Fibroblast of skin of right biceps (primary cell): ENCODE results near the gene ANKFY1.
"Not testable (repeated sequence)": the region's sequence is repeated elsewhere in the genome, so short reads cannot be mapped to it uniquely, and the experiment has no call there.

Experiments
- DNase-seq: peaks from one replicate; pipeline ENCODE4 v3.0.0-alpha.2; 2013

Gene ANKFY1

DNA sequence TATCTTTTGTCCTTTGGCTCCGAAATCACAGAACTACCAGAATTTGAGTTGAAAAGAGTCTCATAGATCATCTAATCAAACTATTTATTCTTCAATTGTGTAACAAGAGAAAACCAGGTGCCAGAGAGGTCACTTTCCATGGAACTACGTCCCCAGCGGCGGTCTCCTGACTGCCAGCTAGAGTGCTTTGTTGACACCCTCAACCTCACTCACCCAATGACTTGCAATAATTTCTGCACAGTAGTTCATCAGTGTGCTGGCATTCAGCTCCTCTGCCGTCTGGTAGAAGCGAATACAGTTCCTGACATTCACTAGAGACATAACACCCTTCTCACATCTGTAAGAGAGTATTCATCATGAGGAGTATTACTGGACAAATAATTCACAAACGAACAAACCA lies 54.2 kb downstream of the ANKFY1 start:
- no peak for DNase-seq

DNA sequence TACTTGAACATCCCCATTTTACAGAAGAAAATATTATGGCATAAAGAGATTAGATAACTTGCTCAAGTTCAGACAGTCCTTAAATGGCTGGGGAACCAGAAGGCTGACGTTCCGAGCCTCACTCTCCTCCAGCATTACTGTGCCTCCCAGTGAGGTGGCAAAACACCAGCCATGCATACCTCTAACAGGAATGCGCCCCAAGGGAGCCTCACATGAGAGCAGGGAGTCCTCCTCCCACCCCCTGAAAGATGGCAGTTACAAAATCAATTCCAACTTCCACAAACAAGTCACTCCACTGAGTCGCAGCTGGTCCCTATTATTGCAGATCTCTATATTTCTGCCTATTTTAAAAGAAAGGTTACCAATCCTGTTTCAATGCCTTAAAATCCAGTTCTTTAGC lies 55.5 kb downstream of the ANKFY1 start:
- DNase-seq = peak; percentile 75

DNA sequence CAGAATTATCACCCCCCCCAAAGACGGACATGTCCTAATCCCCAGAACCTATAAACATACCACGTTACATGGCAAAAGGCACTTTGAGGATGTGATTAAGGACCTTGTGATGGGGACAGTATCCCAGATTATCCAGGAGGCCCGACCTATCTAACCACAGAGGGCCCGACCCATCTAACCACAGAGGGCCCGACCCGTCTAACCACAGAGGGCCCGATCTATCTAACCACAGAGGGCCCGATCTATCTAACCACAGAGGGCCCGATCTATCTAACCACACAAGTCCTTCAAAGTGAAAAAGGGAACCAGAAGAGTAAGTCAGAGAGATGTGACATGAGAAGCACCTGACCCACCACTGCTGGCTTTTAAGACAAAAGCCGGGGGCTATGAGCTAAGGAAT lies 56.8 kb downstream of the ANKFY1 start:
- no peak for DNase-seq

DNA sequence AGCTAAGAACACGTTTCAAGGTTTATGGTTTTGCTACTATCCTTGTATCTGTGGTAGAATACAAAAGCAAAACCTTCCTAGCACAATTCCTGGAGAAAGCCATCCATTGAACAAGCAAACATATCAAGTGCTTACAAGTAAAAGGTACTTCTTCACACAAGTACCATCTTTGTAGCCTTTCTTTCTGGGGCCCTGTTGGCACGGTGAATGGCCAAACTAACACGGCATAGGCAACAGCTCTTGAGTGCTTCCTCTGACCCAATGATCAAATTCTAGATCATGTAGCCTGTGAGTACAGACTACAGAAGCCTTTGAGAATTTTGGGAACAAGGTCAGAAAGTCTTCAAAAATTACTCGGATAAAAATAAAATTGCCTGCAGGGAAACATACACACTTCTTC lies 57.9 kb downstream of the ANKFY1 start:
- DNase-seq = no peak

DNA sequence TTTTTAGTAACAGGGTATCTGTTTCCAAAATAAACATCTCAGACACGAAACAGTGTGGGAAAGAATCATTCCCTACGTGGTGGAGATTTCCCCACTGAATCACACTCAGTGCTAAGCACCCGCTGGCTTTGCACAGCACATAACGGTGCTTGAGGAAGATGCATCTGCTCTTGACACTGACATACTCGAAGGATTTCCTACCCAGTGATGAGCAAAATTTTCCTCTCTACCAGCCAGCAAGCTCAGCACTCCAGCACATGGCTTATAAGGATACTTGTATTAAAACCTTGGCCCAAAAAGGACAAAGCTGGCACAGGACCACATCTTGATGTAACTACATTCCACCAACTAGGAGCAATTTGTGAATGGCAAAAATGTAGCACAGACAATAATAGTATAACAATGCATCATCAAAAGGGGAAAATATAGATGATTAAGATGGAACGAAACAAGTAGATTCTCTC lies 59.0 kb downstream of the ANKFY1 start:
- peak; percentile 96 for DNase-seq

DNA sequence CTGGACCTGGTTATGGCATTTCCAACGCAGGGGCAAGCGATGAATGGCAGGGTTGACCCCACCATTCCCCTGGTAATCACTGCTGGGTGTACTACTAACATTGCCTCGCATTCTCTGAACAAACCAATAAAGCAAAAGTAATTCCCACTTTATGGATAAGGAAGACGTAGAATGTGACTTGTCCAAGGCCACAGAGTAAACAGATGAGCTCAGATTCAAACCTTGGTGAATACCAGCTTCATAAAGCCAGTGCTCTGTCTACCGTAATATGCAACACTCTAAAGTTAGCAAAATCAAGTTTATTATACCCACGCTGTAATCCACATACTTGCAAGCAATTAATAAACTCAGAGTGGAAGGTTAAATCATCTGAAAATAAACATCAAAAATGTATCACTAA lies 59.6 kb downstream of the ANKFY1 start:
- no peak for DNase-seq

DNA sequence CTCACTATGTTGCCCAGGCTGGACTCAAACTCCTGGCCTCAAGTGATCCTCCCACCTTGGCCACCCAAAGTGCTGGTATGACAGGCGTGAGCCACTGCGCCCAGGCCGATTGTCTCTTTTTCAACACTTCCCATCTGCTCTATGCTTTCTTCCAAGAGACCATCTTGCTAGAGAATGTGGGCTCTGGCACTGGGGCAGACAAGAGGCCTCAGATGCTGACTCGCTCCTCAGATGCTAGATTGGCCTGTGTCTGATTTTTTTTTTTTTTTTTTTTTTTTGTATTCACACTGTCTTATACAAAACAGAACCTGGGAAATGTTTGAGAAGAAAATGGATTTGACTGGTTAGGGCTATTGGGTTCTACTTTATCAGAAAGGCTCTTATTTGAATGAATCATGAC lies 62.6 kb downstream of the ANKFY1 start:
- peak; percentile 30 for DNase-seq

DNA sequence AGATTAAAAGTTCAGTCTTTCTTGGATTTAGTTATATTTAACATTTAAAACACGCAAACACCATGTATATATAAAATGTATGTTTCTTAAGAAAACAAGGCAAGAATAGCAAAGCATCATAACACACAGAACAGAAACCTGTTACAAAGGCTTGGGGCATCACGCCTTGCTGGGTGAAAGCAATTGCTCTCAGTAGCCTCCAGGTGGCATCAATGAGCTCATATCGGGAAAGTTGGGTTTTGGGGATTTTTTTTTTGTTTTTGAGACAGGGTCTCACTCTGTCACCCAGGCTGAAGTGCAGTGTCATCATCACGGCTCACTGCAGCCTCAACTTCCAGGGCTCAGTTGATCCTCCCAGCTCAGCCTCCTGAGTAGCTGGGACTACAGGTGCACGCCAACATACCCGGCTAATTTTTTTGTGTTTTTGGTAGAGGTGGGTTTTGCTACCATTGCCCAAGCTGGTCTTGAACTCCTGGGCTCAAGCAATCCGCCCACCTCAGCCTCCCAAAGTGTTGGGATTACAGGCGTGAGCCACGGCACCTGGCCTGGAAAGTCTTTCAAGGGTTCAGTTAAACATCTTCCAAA lies 63.9 kb downstream of the ANKFY1 start:
- peak; percentile 40 for DNase-seq

DNA sequence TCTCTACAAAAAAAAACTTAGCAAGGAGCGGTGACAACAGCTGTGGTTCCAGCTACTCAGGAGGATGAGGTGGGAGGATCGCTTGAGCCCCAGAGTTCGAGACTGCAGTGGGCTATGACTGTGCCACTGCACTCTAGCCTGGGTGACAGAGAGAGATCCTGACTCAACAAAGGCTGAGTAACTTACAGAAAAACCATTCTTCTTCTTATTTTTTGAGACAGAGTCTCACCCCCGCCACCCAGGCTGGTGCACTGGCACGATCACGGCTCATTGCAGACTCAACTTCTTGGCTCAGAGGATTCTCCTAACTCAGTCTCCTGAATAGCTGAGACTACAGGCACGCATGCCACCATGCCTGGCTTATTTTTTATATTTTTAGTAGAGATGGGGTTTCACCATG lies 64.8 kb downstream of the ANKFY1 start:
- DNase-seq = no peak

DNA sequence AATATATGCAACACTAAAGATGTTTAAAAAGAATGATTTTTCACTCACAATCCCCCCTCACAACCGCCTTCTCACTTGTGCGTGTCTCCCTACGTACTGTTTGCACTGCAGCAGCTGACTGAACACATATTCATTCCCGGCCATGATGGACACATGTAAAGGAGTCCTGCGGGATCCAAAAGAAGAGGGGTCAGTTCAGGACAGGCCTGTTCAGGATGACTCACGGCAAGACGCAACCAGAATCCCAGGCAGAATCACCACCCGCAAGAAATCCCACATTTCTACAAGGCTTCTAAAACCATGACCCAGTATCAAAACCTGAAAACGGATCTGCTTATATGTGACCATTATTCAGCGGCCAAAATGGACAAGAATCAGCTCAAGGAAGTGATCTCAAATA lies 68.5 kb downstream of the ANKFY1 start:
- peak; percentile 51 for DNase-seq

DNA sequence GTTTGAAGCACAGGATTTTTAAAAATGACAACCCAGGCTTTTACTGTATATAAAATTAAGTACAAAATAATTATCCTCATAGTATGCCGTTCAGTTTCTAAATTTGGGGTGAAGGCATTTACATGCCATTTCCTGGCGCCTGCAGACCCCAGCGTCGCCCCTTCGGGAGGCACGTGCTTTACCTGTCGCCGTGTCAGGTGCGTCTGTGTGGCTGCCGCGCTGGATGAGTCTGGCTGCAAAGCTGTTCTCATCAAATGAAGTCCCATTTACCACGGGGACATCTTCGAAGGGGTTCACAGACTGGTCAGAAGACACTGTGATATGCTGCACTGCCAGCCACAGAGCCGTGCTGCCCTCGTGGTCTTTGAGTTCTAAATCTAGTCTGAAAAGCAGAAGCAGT lies 69.0 kb downstream of the ANKFY1 start:
- no peak for DNase-seq

DNA sequence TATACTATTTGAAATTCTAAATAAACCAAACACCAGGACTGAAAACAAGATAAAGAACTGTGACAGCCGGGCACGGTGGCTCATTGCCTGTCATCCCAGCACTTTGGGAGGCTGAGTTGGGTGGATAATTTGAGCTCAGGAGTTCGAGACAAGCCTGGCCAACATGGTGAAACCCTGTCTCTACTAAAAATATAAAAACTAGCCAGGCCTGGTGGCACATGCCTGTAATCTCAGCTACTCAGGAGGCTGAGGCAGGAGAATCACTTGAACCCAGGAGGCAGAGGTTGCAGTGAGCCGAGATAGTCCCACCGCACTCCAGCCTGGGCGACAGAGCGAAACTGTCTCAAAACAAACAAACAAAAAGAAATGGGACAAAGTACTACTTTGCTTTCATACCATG lies 73.0 kb downstream of the ANKFY1 start:
- DNase-seq = not testable (repeated sequence)

DNA sequence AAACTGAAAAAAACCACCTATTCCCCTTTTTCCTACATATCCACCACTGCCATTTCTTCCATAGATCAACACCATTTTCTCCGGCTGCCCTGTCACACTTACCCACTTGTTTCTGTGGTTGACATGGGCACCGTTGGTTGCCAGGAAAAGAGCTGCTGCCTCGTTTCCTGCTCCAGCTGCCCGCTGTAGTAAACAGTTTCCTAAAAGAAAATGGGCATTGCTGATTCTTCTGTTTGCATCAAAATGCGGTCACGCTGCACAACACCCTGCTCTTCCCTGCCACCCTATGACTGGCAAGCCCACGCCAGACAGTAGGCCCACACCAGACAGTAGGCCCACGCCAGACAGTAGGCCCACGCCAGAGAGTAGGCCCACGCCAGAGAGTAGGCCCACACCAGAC lies 74.5 kb downstream of the ANKFY1 start:
- DNase-seq = no peak

DNA sequence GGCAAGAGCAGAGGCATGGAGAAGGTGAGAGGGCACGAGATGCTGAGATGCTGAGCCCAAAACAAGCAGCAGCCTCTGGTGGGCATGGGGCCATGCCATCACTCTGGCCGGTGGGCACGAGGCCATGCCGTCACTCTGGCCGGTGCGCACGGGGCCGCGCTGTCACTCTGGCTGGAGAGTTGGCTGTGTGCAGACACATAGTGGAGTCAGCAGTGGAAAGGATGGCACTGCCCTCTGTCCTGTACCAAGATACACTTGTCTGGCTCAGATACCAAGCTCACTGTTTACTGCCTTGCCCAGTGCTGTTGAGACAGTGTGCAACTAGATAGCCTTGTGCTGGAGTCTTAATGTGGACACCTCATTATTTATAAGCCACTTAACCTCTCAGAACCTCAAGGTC lies 75.7 kb downstream of the ANKFY1 start:
- DNase-seq = no peak

DNA sequence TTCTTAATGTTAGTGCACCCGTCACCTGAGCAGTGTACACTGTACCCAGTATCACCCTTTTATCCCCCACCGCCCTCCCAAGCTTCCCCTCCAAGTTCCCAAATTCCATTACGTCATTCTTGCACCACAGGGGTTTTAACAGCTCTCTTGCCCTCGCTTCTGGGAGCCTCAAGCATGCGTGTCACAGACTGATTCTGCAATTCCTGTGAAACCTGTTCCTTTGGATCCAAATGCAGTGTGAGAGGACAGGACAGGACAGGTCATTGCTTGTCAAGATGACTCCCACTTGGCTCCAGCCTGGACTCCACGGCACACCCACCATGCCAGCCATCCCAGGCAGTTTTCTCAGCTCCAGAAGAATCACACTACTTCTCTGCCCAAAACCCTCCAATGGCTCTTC lies 76.7 kb downstream of the ANKFY1 start:
- DNase-seq = no peak

DNA sequence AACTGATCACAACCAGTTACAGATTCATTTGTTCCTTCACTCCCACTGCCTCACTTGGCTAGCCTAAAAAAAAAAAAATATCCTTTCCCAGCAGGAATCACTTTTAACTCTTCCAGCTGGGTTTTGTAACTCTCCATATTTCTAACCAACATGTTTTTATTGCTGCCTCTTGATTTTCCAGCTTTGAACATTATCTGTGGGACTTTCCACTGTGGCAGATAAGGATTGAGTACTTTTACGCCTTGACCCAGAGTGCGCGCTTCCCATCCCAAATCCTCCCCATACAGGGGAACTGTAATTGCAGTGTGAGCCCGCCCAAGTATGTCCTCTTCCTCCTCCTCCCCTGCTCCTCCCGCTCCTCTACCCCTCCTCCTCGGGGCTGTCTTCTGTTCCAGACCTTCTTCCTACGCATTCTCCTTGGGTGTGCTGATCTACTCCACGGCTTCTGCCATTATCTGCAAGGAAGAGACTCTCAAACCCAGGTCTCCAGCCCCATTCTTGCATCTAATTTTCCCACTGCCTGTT lies 77.4 kb downstream of the ANKFY1 start:
- DNase-seq = no peak

DNA sequence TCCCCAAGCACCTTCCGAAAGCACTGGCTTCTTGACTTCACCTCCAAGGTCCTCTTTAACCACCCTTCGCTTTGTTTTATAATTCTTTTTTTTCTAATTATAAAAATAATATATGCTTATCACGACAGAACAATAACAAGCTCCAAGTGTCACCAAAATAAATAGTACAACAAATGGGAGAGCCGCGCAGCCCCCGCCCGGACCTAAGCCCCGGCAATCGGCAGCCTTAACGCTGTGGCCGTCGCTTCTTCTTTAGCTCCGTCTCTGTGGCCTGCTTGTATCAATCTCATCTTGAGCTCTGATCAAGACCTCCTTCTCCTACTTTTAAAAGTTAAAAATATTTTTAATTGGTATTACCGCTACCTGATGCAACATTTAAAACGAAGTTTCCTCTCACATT lies 78.1 kb downstream of the ANKFY1 start:
- no peak for DNase-seq

DNA sequence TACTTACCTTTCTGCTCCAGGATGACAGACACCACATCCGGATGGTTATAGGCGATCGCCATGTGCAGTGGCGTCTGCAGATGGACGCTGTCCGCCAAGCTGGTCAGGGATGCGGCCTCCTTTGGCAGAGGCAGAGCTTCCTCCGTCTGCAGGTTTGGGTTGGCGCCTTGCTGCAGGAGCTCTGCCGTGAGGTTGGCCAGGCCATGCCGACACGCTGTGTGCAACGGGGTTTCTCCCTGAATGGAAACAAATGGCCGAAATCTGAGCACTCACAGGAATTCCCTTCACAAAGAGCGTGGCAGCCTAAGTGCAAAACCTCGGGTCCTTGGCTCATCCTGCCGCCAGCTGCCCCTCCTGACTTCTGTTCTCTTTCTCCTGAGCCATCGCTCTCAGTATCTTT lies 79.0 kb downstream of the ANKFY1 start:
- DNase-seq = no peak

DNA sequence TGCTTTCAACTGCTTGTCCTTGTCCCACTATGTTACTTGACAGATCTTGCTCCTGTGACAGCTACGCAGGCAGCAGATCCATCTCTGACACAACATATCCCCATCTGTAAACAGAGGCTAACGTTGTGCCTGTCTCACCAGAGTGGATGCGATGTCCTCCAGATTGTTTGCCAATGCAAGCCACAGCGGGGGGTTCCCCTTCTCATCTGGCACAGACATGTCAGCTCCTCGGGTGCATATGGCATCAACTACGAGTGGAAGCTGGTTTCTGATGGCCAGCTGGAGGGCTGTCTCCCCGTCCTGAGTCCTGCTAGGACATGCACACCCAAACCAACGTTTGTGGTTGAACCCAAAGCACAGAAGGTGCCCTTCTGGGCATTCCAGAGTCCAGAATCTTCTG lies 81.7 kb downstream of the ANKFY1 start:
- no peak for DNase-seq

DNA sequence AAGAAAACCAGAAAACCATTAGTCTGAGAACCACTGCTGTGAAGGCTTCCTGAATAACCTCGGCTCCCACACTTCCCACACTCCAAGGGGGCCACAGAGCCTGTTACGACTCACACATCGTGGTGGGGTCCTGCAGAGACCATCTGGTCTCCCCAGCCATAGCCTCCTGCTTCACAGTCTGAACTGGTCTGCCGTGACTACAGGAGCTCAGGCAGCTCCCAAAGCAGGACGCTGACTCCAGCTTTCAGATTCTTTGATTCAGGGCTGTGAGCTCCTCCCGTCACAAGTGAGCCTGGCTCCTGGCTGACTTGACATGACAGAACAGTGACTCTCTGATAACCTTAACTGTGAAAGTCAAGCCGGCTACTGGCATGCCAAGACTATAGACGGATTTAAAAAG lies 83.0 kb downstream of the ANKFY1 start:
- peak; percentile 10 for DNase-seq

DNA sequence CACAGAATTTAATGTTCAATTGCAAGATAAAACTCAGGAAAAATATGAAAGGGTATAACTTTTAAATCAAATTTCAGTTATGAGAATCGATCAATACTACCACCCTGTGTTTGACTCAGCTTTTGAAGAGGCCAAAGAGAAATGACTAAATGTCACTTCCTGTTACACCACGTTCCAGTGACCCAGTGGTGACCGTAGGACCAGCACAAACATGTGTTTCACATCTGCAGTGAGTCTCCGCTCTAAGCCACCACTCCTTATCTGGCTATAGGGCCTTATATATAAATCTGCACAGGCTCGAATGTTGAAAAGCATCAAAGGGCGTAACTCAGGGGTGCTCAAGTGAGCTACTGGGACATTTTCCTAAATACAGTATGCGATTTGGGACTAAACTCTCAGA lies 84.7 kb downstream of the ANKFY1 start:
- DNase-seq = no peak

DNA sequence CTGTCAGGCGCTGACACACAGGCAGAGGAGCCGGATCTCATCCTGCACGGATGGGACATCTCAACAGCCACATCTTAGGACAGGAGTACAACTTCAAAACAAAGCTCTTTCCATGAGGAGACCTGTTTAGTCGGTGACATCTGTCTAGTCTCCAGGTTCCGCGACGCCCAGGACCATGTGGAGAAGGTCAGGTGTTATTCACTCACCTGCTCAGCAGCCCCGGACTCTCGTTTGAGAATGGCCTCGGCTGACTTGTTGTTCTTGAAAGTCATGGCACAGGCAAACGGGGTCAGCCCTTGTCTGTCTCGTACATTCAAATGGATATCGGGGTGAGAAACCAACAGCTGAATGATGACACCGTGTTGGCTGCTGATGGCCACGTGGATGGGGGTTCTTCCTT lies 85.1 kb downstream of the ANKFY1 start:
- DNase-seq = no peak

DNA sequence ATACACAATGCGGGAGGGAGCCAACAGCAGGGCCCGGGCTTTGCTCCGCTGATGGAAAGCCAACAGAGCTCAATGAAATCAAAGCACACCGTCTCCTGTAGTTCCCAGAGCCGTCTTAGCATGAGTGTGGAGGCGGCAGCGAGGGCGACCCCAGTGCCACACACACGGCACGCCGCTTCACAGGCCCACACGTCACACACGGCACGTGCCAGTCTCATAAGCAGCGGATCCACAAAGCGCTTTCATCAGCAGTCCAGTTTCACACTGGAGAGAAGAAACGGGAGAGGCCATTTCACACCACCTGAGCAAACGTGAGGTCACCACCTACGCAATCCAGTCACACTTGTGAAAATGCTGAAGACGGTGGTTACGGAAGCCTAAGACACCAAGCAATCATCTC lies 86.0 kb downstream of the ANKFY1 start:
- DNase-seq = no peak

DNA sequence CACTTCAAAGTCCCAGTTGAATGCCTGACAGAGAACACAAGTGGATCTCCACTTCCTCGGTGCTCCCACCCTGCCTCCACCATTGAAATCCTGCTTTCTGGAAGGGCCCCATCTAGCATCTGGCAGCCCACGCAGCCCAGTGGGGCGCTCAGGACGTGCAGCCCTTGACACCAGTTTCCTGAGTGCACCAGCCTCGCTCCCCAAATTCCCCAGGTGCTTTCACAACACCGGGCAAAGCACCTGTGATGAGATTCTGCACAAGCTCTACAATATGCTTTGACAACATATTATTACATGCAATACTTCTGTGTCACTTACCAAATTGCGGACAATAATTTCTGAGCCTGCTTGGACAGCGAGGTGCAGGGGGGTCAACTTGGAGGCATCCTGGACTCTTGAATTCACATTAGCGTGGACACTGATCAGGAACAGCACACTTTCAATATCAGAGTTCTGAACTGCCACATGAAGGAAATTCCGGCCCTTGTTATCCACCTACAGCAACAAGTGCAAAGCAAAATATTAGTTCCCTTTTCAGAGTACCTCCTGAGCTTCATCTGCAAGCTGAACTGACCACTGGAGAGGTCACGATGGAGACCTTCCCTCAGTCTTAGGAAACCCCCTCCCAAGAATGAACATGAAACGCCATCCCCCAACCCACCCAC lies 86.8 kb downstream of the ANKFY1 start:
- DNase-seq = no peak
